NOMO-1 treated with dmso at 0.1 percent for 144 hours (cell line): ENCODE measurements around the gene FAM217A.

ENCODE experiments used
- DNase-seq: peaks from one replicate; lab custom pipeline; 2025; ENCODE audit not compliant: unreplicated experiment; lab: John Stamatoyannopoulos, UW

Gene FAM217A

DNA sequence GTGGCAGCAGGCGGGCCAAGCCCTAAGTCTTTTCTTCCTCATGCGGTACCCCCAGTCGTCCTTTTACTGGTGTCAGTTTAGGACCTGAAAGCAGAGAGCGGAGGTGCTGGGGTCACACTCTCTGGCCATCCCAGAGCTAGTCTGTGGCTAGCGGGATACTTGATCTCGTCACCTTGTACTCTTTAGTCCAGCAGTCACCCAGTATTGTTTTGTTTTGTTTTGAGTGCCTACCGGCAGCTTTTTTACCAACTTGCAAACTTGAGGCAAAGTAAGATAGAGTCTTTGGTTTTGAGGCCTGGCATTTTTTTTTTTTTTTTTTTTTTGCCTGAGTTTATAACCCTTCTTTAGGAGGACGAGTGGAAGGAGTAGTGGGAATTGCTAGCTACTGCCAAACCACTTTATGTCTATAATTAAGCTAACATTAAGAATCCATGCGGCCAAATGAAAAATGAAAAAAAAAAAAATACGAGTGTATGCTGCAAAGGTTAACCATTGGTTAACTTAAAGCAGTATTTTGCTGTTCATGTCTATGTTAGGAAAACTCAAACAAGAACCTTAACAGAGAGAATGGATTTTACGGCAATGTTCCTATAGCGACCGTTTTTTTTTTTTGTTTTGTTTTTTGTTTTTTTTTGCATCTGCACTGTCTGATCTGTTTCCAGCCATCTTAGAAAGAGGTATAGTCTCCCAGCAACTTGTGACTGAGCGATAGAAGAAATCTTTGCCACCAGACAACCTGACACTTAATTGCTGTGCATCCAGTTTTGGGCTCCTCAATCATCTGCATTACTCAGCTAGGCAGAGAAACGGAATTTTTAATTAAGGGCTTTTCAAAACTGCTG lies 56.9 kb downstream of the FAM217A start:
- no peak for DNase-seq

DNA sequence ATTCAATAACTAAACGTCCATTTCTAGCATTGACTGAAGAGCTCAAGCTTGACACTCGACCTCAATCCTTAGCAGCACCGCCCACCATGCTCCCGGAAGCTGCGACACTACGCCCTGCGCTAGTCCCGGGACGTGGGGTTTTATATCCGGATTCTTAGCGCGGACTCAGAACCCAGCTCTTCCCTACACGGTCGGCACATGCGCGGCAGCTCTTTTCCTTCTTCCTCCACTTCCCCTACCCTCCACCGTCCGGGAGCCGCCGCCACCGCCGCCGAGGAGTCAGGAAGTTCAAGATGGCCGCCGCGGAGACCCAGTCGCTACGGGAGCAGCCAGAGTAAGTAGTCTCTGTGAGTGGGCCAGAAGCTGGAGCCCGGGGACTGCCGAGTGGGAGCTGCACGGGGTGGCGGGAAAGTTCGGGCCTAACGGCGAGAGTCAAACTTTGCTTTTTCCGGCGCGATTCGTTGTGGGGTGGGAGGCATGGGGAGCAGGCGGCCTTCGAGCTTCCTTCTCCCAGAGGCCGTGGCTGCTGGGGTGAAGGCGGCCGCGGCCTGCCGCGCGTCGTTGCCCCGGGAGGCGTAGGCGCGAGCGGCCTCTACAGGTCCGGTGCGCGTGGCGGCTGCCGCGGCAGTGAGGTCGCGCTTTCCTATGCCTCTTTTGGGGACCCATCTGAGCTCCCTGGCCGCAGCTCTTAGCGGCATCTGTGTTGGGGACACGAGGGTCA lies 57.6 kb downstream of the FAM217A start:
- DNase-seq: peak; percentile 93

DNA sequence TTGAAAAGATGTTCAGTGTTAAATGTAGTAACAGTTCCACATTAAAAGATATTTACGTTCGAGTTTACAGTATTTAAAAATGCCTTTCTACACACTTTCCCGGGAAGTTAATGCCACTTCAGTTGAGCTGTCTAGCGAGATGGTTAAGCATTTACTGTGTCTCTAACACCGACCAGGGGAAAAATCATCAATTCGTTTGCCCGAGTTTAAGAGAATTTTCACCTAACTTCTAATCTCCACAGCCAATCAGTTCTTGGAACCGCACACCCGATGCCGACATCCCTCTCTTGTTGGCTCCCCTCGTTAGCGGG lies 58.2 kb downstream of the FAM217A start:
- DNase-seq: no peak

DNA sequence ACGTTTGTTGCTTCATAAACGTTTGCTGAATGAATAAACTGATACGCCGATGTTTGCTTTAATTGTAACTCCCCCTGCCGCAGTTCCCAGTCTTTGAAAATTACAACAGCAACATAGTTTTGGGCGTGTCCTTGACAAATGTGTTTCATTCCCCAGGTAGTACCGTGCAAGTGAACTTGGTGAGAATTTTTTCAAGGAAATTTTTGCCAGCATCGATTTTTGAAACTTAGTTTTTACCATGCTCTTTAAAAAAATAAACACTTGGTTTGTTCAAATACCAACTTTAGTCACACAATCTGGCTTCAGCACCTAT lies 60.1 kb downstream of the FAM217A start:
- no peak for DNase-seq
